ENCODE data around the gene SERGEF.

SERGEF gene

DNA sequence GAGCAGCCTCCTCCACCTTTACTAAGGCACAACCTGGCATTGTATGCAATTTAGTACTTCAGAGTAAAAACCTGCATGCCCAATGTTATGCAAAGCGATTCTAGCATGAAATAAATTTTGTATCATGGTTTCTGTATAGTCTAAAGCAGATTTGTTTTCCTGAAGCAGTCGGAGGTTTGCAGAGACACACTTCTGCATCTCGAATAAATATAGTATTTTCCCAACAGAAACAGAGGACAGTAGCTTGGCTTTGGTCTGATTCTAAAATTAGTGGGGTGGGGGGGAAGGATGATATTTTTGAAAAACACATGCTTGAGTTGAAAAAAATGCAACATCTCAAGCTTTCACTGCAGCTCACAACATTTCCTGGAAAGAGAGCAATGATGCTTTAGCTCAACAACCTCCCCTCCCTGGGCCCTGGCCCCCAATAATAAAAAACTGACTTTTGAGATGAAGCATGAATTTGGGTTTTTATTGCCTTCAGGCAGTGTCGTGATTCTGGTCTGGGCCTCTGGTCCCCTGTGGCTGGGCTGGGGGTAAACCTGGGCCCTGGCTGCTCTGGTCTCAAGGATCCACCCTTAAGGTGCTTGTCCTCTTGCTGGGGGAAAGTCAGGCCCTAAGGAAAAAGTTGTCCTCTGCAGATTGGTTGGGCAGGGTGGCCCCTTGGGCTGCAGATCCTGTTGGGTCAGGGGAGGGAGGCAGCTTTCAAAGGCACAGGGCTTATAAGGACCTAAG lies 230.1 kb downstream of the SERGEF start:
- DNase-seq (ENCODE audit: low spot score) = no peak

DNA sequence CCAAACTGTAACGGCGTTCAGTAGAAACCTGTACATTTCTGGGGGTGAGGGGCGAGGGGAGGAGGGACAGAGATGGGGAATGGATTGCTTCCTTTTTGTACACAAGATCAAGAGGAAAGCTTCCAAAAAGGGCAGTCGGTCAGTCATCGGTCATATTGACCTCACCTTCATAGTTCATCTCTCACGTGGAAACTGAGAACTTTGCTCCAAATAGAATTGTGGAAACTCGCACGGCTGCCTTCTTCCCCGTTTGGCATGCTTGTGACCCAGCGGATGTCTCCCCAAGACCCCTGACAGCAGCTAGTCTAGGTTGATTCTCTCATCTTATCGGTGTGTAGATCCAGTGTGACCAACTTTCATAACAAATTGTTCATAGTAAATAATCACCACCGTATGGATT lies 230.7 kb downstream of the SERGEF start:
- no peak for DNase-seq (ENCODE audit: low spot score)

DNA sequence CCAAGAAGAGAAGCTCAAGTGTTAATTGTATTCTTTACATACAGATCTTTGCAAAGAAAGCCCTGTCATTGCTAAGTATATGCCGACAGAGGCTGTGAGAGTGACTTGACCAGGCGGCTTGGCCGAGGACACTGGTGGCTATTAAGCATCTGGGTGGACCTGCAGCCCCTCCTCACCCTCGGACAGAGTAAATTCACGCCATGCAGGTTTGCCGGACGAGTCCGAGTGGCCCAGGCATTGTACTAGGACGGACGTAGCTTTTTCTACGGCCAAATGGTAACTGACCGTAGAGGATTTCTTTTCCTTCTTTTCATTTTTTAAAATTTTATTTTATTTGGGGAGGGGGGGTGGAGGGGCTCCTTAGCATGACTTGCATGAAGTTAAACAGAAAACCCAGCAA lies 231.2 kb downstream of the SERGEF start:
- DNase-seq (ENCODE audit: low spot score) = no peak

DNA sequence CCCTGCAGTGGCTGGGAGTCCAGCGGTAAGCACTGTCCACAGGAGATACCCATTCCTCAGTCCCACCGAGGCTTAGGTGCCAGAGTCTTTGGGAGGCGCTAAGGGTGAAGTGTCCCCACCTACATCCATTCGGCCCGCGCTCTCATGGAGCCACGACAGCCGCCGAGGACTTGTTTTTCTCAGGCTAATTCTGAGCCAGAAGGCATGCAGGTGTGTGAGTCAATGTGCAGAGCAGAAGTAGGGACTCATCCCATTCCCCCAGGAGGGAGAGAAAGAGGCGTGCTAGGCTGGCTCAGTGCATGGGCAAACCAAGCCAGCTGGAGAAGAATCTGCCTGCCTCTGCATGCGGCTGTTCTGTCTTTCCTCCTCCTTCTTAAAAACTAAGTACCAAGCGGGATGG lies 231.6 kb downstream of the SERGEF start:
- no peak for DNase-seq (ENCODE audit: low spot score)

DNA sequence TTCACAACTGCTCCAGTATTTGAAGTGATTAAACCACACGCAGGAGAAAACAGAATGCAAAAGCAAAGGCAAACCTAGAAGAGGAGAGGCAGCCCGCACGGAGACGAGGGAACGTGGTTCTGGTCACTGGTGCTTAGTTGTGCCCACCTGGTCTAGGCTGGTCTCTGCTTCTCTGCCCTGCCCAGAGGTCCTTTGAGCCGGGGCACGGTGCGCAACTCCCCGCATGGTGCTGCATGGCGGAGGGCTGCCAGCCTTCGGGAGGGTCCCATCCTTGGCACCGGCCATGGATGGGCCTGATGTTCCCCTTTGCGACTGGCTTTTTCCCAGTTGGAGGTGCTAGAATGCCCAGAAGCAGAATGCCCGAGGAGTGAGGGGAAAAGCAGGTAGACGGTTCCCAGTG lies 232.2 kb downstream of the SERGEF start:
- DNase-seq (ENCODE audit: low spot score) = no peak

DNA sequence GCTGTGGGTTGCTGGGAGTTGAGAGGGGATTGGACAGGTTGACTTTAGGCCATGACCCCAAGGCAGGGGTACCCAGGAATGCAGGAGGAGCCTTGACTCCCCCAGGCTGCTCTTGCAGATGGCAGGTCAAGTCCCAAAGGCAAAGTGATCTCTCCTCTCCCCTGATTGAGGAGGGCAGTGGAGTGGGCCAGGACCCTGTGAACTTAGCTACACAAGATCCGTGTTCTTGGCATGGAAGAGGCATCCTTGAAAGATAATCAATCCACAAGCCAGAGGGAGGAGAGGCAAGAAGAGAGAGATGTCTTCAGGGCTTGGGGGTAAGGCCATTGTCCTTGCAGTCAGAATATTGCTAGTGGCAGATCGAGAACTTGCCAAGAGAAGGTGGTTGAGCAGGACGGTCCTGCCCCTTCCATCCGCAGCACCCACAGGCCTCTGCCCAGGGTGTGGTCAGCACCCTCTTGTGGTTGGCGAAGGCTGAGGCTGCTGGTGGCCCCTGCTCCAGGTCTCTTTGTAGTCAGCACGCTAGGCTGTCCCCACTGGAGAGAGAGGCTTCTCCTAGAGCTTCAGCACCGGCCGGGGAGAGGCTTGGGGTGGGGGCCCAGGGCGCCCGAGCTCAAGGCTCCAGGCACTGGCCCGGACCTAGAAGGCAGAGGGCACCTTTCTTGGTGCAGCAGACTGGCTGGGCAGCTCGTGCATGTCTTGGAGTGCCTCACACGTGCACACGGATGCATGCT lies 232.8 kb downstream of the SERGEF start:
- DNase-seq (ENCODE audit: low spot score) = no peak

DNA sequence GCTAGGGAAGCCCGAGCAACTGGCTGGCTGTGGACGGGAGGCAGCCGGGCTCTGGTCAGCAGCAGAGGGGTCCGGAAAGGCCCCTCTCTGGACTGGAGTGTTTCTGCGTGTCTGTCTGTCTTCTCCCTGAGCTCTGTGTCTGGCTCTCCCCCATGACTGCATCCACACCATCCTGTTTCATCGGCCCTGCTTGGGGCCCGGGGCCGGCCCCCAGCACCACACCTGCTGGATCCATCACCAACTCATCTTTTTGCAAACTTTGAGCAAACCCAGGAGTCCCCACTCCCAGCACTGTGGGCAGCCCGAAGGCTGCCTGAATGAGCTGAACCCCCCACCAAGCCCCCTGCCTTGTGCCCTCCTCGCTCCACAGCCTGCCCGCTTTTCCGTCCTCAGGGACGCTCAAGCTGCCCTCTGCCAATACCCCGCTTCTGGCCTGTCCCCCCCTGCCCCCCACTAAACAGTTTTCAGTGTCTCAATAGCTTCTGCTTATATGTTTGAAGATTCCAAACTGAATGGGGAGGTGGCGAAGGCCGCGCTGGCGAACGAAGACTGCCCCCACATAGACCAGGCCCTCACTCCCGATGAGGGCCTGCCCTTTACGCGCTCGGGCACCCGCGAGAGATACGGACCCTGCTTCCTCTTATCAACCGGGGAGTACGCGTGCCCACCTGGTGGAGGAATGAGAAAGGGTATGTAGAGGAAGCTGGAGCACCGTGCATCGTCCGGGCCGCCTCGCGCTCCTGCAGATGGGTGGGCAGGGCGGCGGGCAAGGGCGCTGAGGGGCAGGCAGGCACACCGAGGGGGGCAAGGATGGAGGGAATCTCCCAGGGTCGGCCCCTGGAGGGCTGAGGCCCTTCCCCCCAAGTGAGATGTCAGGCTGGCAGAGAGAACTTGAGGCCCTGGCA lies 233.6 kb downstream of the SERGEF start:
- DNase-seq (ENCODE audit: low spot score) = no peak

DNA sequence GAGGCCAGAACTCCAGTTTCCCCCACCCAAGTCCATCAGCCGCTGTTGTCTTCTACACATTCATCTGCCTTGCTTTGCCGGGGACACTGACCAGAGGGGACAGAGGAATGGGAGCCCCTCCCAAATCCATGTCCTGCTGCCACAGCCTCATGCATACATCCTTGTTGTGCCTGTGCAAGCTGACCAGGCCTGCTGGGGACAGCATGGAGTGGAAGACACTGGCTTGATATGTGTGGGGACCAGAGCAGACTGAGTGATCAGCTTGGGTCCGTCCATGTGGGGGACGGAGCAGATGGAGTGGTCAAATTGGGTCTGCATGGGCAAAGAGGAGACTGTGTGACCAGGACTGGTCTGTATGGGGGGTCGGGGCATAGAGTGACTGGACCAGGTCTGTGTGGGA lies 234.5 kb downstream of the SERGEF start:
- no peak for DNase-seq (ENCODE audit: low spot score)

DNA sequence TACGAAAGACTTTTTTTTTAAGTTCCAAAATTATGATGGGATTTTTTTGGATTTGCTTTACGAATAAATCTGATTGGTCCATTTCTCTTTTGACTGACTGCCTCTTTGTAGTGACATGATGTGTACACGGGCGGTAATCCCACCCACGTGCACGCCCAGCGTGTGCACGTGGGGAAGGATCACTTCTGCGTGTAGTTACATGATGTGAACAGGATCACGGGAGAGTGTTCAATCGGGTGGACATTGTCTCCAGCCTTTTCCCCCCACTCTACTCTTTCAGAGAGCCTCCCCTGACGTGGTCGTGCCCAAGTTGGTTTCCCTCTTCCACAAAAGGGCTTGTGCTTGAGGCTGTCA lies 235.1 kb downstream of the SERGEF start:
- no peak for DNase-seq (ENCODE audit: low spot score)

DNA sequence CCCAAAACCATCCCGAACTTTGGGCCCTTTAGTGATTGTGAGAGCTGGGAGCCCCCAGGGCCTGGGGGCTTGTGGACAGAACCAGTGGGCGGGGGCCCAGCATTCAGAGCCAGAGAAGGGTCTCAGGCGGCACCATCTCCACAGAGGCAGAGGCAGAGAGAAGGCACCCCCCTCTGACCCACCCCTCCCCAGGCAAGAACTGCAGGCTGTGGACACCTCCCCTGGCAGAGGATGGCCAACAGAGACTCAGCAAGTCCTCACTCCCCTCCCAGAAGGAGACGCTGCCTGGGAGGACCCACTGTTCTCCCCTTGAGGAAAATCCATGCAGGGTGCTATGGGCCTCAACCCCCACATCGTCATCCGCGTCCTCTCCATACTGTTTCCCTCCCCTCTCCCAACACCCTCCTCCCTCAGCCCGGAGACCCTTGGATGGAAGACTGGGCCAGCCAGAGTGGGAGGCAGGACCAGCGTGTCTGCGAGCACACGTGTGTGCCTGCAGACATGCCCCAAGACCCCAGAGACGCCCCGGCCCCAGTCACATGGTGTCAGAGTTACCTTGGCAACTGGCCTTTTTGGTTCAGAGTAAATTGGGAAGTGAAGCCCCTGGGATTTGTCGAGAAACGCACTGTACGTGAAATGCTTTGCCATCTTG lies 235.6 kb downstream of the SERGEF start:
- DNase-seq (ENCODE audit: low spot score) = no peak

DNA sequence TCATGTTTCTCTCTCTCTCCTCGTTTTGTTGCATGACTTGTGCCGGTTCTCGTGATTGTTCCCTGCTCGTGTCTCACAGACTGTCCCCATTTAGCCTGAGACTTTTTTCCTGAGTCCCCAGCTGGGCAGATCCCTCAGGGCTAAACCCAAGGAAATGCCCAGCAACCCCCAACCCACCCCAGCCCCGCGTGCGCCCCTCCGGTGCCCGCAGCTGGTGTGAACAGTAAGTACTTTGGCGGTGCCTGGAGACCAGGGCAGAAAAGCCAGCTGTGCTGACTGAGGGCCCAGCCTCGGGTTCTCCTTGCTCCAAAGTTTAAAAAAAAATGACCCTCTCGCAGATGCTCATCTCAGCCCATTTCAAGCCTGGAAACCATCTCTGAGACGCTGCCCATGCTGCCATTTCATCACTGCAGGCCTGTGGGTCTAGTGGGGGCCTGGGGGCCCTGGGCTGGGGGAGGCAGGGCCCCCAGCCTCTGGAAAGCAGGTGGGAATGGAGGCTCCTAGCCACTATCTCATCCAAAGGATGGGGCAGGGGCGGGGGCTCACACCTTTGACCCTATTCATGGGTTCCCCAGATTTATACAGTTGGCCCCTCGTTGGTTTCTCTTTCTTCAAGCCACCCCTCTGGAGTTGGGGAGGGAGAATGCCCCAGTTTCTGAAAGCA lies 236.5 kb downstream of the SERGEF start:
- DNase-seq (ENCODE audit: low spot score) = no peak

DNA sequence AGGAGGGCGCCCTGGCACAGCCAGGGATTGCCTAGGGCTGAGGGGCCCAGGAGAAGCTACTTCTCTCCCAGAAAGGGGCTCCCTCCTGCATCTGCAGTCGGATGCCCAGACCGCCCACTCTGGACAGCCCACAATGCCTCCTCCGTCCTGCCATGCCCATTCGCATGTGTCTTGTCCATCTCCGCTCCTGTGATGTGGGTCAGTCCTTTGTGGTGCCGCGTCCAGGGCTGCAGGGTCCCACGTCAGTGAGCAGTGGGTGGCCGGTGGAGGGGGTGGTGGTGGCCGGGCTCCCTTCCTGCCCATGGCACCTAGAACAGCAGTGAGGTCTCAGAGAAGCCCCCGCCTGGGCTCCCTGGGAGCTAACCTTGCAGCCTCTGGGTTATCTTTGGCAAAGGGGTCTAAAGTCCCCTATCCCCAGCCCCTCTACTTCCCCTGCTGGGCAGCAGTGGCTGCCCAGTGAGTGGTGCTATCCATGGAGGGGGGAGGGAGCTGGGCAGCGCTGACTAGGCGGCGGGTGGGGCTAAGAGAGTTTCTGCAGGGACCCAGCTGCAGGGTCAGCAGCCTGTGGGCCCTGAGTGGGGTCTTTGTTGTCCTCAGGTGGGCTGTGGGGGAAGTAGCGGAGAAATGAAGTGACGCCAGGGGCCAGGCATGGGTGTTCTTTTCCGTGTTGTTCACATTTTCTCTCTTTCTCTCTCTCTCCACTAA lies 237.2 kb downstream of the SERGEF start:
- DNase-seq (ENCODE audit: low spot score) = no peak

DNA sequence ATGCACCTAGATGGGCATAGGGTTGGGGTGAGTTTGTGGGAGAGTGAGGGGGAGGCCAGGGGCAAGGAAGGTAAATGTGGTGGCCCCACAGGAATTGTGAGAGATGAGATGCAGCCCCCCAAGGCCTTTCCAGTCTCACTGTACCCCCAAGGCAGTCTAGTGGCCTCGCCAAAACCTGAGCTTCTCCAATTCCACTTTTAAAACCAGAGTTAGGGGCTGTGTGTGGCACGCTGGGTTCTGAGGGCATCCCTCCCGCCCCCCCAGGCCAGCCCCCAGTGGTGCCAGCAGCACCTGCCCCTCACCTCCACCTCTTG lies 237.9 kb downstream of the SERGEF start:
- no peak for DNase-seq (ENCODE audit: low spot score)

DNA sequence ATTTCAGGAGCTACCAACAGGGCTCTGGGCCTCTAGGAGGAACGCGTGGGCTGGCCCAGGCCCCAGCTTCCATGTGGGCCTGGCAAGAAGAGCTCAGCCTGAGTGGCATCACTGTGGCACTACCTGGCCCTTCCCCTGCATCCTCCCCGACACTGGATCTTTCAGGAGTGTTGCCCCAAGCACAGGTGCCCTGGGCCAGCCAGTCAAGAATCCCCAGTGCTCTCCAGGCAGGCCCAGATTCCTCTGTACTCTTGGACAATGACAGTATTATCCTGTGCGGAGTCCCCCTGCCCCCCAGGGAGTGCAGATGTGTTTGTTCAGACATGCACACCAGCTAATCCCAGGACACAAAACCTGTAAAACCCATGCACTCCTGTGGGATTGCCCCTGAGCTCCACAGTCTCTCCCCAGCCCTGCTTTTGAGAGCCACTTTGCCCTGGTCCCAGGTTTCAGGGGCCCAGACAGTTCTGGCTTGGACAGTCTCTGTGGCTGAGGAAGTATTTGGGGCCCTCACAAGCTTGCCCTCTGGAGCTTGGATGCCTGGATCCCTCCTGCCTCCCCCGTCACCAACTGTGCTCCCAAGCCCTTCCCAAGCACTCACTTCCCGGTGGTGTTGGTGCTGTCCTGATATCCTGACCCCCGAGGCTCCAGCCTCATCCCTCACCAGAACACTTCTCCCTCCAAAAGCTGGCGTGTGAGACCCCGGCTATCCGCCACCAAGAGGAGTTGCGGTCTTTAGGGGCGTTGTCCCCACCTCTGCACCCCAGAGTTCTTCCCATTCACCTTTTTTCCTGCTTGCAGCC lies 238.4 kb downstream of the SERGEF start:
- no peak for DNase-seq (ENCODE audit: low spot score)

DNA sequence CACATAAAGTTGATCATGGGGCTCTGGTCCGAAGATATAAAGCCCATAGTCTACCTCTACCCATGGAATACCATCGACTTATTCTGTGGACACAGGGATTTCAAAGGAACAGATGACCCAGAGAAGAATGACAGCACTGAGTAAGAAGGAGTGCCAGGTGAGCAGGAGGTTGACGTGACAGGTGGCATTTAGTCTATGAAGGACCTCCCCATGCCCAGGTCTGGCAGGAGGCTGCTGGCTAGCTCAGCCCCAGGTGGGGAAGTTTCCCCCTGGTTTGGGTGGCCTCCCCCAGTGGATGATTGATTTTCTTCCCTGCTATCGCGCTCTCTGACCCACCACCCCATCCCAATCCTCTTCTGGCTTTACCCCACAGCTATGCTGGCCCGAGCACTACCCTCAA lies 239.2 kb downstream of the SERGEF start:
- DNase-seq (ENCODE audit: low spot score) = no peak

DNA sequence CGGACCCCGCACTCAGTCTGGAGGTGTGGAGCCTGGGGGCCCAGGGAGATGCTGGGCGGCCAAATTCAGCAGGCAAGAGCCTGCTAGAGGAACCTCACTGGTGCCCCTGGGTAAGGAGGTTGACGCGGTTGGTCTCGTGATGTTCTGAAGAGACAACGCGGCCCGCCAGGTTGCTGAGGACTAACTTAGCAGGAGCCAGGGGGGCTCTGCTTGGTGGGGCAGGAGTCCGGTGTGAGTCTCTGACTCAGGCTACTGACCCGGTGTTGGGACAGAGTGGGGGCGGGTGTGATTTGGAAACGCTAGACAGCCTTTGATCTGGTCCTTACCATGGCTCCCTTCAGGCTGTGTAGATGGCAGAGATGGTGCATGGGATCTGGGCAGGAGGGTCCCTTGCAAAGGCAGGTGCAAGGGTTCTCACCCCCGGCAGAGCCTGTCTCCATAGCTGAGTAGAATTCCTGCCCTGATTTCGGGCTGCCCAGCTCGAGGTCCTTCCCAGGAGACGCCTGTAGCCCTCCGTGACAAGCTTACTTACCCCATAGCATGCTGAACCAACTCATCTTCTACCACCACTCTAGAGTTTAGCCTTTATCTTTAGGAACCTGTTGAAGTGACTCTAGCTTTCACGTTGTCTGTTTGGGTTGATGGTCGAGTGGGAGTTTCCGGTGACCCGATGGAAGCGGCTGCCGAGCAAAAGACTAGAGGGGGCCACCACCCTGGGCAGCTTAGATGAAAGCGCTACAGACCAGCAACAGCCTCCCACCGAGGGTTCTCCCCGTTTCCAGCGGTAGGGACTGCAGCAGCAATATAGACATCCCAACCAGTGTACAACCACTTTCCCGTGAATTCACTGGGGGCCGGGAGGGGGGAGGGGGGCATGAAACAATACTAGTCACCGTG lies 239.9 kb downstream of the SERGEF start:
- no peak for DNase-seq (ENCODE audit: low spot score)

DNA sequence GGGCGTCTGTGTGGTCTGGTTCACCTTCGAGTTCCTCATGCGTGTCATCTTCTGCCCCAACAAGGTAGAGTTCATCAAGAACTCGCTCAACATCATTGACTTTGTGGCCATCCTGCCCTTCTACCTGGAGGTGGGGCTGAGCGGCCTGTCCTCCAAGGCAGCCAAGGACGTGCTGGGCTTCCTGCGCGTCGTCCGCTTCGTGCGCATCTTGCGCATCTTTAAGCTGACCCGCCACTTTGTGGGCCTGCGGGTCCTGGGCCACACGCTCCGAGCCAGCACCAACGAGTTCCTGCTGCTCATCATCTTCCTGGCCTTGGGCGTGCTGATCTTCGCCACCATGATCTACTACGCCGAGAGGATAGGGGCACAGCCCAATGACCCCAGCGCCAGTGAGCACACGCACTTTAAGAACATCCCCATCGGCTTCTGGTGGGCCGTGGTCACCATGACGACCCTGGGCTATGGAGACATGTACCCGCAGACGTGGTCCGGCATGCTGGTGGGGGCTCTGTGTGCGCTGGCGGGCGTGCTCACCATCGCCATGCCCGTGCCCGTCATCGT lies 240.9 kb downstream of the SERGEF start:
- no peak for DNase-seq (ENCODE audit: low spot score)

DNA sequence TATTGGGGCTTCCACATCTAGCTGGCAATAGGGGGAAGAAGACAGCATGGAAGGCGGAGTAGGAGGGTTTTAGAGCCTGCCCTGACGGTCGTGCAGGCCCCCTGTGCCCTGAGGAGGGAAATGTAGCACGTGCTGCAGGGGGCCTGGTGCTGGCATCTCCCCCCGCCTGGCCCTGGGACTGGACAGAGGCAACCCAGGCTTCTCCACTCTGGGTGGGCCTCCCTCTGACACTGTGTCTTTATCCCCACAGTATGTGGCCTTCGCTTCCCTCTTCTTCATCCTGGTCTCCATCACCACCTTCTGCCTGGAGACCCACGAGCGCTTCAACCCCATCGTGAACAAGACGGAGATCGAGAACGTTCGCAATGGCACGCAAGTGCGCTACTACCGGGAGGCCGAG lies 241.4 kb downstream of the SERGEF start:
- DNase-seq (ENCODE audit: low spot score) = no peak

DNA sequence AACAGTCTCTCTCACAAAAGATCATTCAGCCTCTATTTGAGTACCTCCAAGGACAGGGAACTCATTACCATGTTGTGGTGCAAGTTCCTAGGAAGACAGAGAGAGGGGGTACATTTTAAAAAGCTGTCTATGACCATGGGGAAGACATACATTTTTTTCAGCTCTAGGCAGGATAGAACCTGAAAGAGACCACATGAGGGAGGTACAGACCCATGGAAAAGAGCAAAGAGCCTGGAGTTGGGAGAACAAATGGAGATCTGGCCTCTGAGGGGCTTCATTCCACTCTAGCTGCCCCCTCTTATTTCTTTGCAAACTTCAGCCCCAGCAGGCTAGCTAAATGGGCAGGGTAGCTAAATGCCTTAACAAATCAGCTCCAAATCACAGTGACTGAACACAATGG lies 241.9 kb downstream of the SERGEF start:
- DNase-seq (ENCODE audit: low spot score) = no peak
